GM23338 (cell line): ENCODE data around the gene MRPS27. TPM values are rescaled to one million over a fixed set of nuclear protein-coding genes. Genes with fewer than 3 reads are reported as not detected.

ENCODE experiments used
- ATAC-seq: fragments of 200-7000 bp; cut with Tn5 transposase; 3 replicates; pipeline ENCODE4 v1.9.1; 2020
- DNase-seq: peaks from one replicate; pipeline ENCODE4 v3.0.0-alpha.2; 2015; ENCODE audit warnings: low spot score
- H2AFZ ChIP-seq: fragments of 200-600 bp; sonication (generic); 2 replicates; pipeline ENCODE4 v1.8.0; 2016; ENCODE audit warnings: antibody characterized with exemption, mild to moderate bottlenecking, moderate library complexity
- H3F3A ChIP-seq: fragments of 200-600 bp; sonication (generic); replicated peaks from 2 replicates; pipeline ENCODE4 v1.8.0; 2017; ENCODE audit warnings: antibody characterized with exemption, mixed run types, low read depth
- H3K27ac ChIP-seq: fragments of 200-600 bp; sonication (generic); 2 replicates; pipeline ENCODE4 v1.6.1; 2016; ENCODE audit warnings: low read depth
- H3K27me3 ChIP-seq: fragments of 200-600 bp; sonication (generic); 2 replicates; pipeline ENCODE4 v1.8.0; 2016; ENCODE audit warnings: mild to moderate bottlenecking, mixed run types, moderate library complexity; ENCODE audit not compliant: insufficient read depth
- H3K36me3 ChIP-seq: fragments of 200-600 bp; sonication (generic); 2 replicates; pipeline ENCODE4 v1.8.0; 2016; ENCODE audit warnings: mild to moderate bottlenecking; ENCODE audit not compliant: insufficient read depth
- H3K4me1 ChIP-seq: fragments of 200-600 bp; sonication (generic); 2 replicates; pipeline ENCODE4 v1.8.0; 2016; ENCODE audit warnings: mild to moderate bottlenecking, moderate library complexity; ENCODE audit not compliant: insufficient read depth
- H3K4me2 ChIP-seq: fragments of 200-600 bp; sonication (generic); 2 replicates; pipeline ENCODE4 v1.7.1; 2017; ENCODE audit warnings: mixed run types
- H3K4me3 ChIP-seq: fragments of 200-600 bp; sonication (generic); 2 replicates; pipeline ENCODE4 v1.6.1; 2016; ENCODE audit warnings: mixed run types
- H3K79me2 ChIP-seq: fragments of 200-600 bp; sonication (generic); replicated peaks from 2 replicates; pipeline ENCODE4 v1.8.0; 2017; ENCODE audit warnings: mild to moderate bottlenecking; ENCODE audit not compliant: insufficient read depth
- H3K9me2 ChIP-seq: fragments of 200-600 bp; sonication (generic); 2 replicates; pipeline ENCODE4 v1.8.0; 2017; ENCODE audit not compliant: insufficient read depth
- H4K20me1 ChIP-seq: fragments of 200-600 bp; sonication (generic); replicated peaks from 2 replicates; pipeline ENCODE4 v1.8.0; 2017; ENCODE audit warnings: mild to moderate bottlenecking; ENCODE audit not compliant: insufficient read depth
- H3K27ac Mint-ChIP-seq: 2 replicates; pipeline ENCODE4 v1.8.0; 2020; ENCODE audit warnings: inconsistent platforms, mild to moderate bottlenecking, moderate library complexity, mixed read lengths
- H3K27me3 Mint-ChIP-seq: 3 replicates; pipeline ENCODE4 v1.8.0; 2022; ENCODE audit warnings: low read depth, mild to moderate bottlenecking, moderate library complexity, mixed read lengths, inconsistent platforms; ENCODE audit not compliant: insufficient read depth, poor library complexity
- H3K36me3 Mint-ChIP-seq: 3 replicates; pipeline ENCODE4 v1.8.0; 2021; ENCODE audit warnings: low read depth, mild to moderate bottlenecking, inconsistent platforms, moderate library complexity, mixed read lengths
- H3K4me1 Mint-ChIP-seq: 3 replicates; pipeline ENCODE4 v1.8.0; 2020; ENCODE audit warnings: mild to moderate bottlenecking, inconsistent platforms, mixed read lengths
- H3K4me3 Mint-ChIP-seq: 3 replicates; pipeline ENCODE4 v1.8.0; 2021; ENCODE audit warnings: moderate library complexity, mild to moderate bottlenecking, inconsistent platforms, mixed read lengths
- H3K9me3 Mint-ChIP-seq: 3 replicates; pipeline ENCODE4 v1.8.0; 2020; ENCODE audit warnings: moderate library complexity, mild to moderate bottlenecking, inconsistent platforms, mixed read lengths
- CREB1 ChIP-seq: fragments of 250-450 bp; sonication (Bioruptor Pico); IDR thresholded peaks from 2 replicates; pipeline ENCODE4 v1.5.0; 2020; ENCODE audit warnings: low read depth, mild to moderate bottlenecking, moderate library complexity
- CTCF ChIP-seq, 2 experiments: fragments of 200-600 bp in 1 of 2; sonication (generic) in 1 of 2; conservative IDR thresholded peaks; 2 replicates each; pipeline versions ENCODE4 v1.5.1 to v1.6.1; 2016 to 2017; ENCODE audit warnings: antibody characterized with exemption in 2 of 2, low read depth in 2 of 2, mild to moderate bottlenecking in 2 of 2, moderate library complexity in 1 of 2
- ETS1 ChIP-seq: IDR thresholded peaks from 2 replicates; pipeline ENCODE4 v1.6.1; 2016; ENCODE audit warnings: antibody characterized with exemption
- EZH2 ChIP-seq: fragments of 200-600 bp; sonication (generic); IDR thresholded peaks from one replicate; pipeline ENCODE4 v1.8.0; 2017; ENCODE audit warnings: antibody characterized with exemption, mild to moderate bottlenecking, low read depth; ENCODE audit not compliant: unreplicated experiment
- EZH2phosphoT487 ChIP-seq: fragments of 200-600 bp; sonication (generic); IDR thresholded peaks from one replicate; pipeline ENCODE4 v1.8.1; 2018; ENCODE audit warnings: antibody characterized with exemption; ENCODE audit not compliant: unreplicated experiment
- JUNB ChIP-seq: IDR thresholded peaks from one replicate; pipeline ENCODE4 v1.6.1; 2016; ENCODE audit warnings: antibody characterized with exemption; ENCODE audit not compliant: unreplicated experiment
- NANOG ChIP-seq: IDR thresholded peaks from 2 replicates; pipeline ENCODE4 v1.6.1; 2016; ENCODE audit warnings: antibody characterized with exemption, borderline replicate concordance
- POLR2AphosphoS5 ChIP-seq: IDR thresholded peaks from 2 replicates; pipeline ENCODE4 v1.6.1; 2016; ENCODE audit warnings: antibody characterized with exemption, low read depth
- REST ChIP-seq: IDR thresholded peaks from one replicate; pipeline ENCODE4 v1.6.1; 2018; ENCODE audit warnings: antibody characterized with exemption; ENCODE audit not compliant: unreplicated experiment
- STAT1 ChIP-seq: IDR thresholded peaks from one replicate; pipeline ENCODE4 v1.6.1; 2016; ENCODE audit warnings: antibody characterized with exemption; ENCODE audit not compliant: unreplicated experiment
- ZNF114 ChIP-seq: fragments of 250-450 bp; sonication (Bioruptor Pico); IDR thresholded peaks from 2 replicates; pipeline ENCODE4 v1.5.0; 2020; ENCODE audit warnings: mild to moderate bottlenecking, moderate library complexity
- ZNF331 ChIP-seq: fragments of 250-450 bp; sonication (Bioruptor Pico); IDR thresholded peaks from 2 replicates; pipeline ENCODE4 v1.5.0; 2020; ENCODE audit warnings: low read depth, mild to moderate bottlenecking, moderate library complexity
- ZNF462 ChIP-seq: fragments of 250-450 bp; sonication (Bioruptor Pico); IDR thresholded peaks from 2 replicates; pipeline ENCODE4 v1.5.0; 2020; ENCODE audit warnings: mild to moderate bottlenecking, moderate library complexity
- polyA plus RNA-seq: library from polyadenylated mRNA; unstranded; fragments of >200 nt; fragmentation: Nextera tagmentation; extraction: Ambion mirVana; gene quantifications from 2 replicates; pipeline ENCODE4 v1.2.1, GENCODE V29; 2016
- total RNA-seq: library from RNA; depleted of rRNA; stranded (reverse); fragments of >200 nt; shearing (Covaris generic); gene quantifications from 2 replicates; pipeline ENCODE4 v1.2.3, GENCODE V29; 2014

The MRPS27 gene
- total and polyA plus RNA-seq, 2 experiments from 2014 or later, result 53.2 to 141 TPM

GRCh38 chr5:72226950-72227349 lies 93.1 kb downstream of the MRPS27 start:
- Histone ChIP-seq H3K79me2 (0 out of 2 replicates have a peak, but pooled peaks cover 3% of the 10 kb centered on the region), H2AFZ (no peak overlapping the region), H3K27me3 (no peaks in the 10 kb centered on the region), H3K9me2 (no peaks in the 10 kb centered on the region), H3K4me3 (no peak overlapping the region), H3F3A (no peaks in the 10 kb centered on the region), H3K27ac (no peak overlapping the region), H3K36me3 (peaks cover 45% of the 10 kb centered on the region), H3K4me2 (no peak overlapping the region), H3K4me1 (no peaks in the 10 kb centered on the region), H4K20me1 (no peaks in the 10 kb centered on the region)
- Mint-ChIP-seq H3K9me3 (no peaks in the 10 kb centered on the region), H3K4me1 (peaks cover 2% of the 10 kb centered on the region; the same call in 1 of the 3 replicates), H3K4me3 (no peak overlapping the region), H3K27me3 (no peaks in the 10 kb centered on the region), H3K27ac (0 out of 2 replicates have a peak overlapping the region, but pooled peaks have one; percentile 24), H3K36me3 (peaks cover 52% of the 10 kb centered on the region)
- DNase-seq, result no peak
- no peak for ATAC-seq
- TF ChIP-seq JUNB (no peak), STAT1 (no peak), NANOG (no peak), ETS1 (no peak), POLR2AphosphoS5 (no peak), EZH2 (no peak), ZNF331 (CRISPR knock-in tag) (no peak), CREB1 (no peak), ZNF114 (CRISPR knock-in tag) (no peak), ZNF462 (CRISPR knock-in tag) (no peak), REST (no peak), CTCF (conservative IDR thresholded peaks at IDR 0.05; ENCODE audit: low read depth in 2 of 2) (no peak), EZH2phosphoT487 (no peak)
